Mesothelial cell of epicardium (in vitro differentiated cells): ENCODE measurements around the gene ALG14. TPM values are rescaled to one million over a fixed set of nuclear protein-coding genes. Genes with fewer than 3 reads are reported as not detected.

Experiments used
- DNase-seq, 2 experiments: peaks; one replicate each; pipeline ENCODE4 v3.0.0; 2021; ENCODE audit warnings: low spot score in 2 of 2; ENCODE audit not compliant: unreplicated experiment in 2 of 2
- H3K27ac Mint-ChIP-seq: 2 replicates; pipeline ENCODE4 v1.8.0; 2021; ENCODE audit warnings: mixed read lengths
- H3K27me3 Mint-ChIP-seq: 2 replicates; pipeline ENCODE4 v1.8.0; 2021; ENCODE audit warnings: low read depth, mixed read lengths
- H3K36me3 Mint-ChIP-seq: 2 replicates; pipeline ENCODE4 v1.8.0; 2021; ENCODE audit warnings: mixed read lengths
- H3K4me1 Mint-ChIP-seq: 2 replicates; pipeline ENCODE4 v1.8.0; 2021; ENCODE audit warnings: mixed read lengths
- H3K4me3 Mint-ChIP-seq: 2 replicates; pipeline ENCODE4 v1.8.0; 2021; ENCODE audit warnings: mild to moderate bottlenecking, moderate library complexity, mixed read lengths
- H3K9me3 Mint-ChIP-seq: 2 replicates; pipeline ENCODE4 v1.8.0; 2021; ENCODE audit warnings: mixed read lengths
- CTCF ChIP-seq: fragments of 200-600 bp; sonication (generic); IDR thresholded peaks from one replicate; pipeline ENCODE4 v1.5.0; 2021; ENCODE audit warnings: antibody characterized with exemption; ENCODE audit not compliant: unreplicated experiment
- total RNA-seq: library from RNA; stranded (reverse); gene quantifications from 3 replicates; pipeline ENCODE4 v1.2.1, GENCODE V29; 2021

ALG14 gene
- total RNA-seq, 1 donor from 2014 or later: 5.0 TPM

- no peak for TF ChIP-seq CTCF
- DNase-seq: no peak
- Mint-ChIP-seq H3K36me3 (peaks cover 2% of the 10 kb centered on the region), H3K4me3 (no peak overlapping the region), H3K9me3 (peaks cover 10% of the 10 kb centered on the region), H3K27me3 (no peaks in the 10 kb centered on the region), H3K27ac (peak overlapping the region; percentile 41), H3K4me1 (peaks cover 12% of the 10 kb centered on the region)
Measured at GRCh38 chr1:95085376-95085775, 12.6 kb upstream of the ALG14 start.

- Mint-ChIP-seq H3K4me3 (no peak overlapping the region), H3K36me3 (peaks cover 2% of the 10 kb centered on the region), H3K27ac (no peak overlapping the region), H3K9me3 (peaks cover 3% of the 10 kb centered on the region), H3K27me3 (no peaks in the 10 kb centered on the region), H3K4me1 (peaks cover 12% of the 10 kb centered on the region)
- DNase-seq: no peak
- peak; percentile 40 for TF ChIP-seq CTCF
Measured at GRCh38 chr1:95084317-95085176, 11.8 kb upstream of the ALG14 start.

- Mint-ChIP-seq H3K4me1 (peaks cover 4% of the 10 kb centered on the region), H3K9me3 (no peaks in the 10 kb centered on the region), H3K27me3 (no peaks in the 10 kb centered on the region), H3K36me3 (no peaks in the 10 kb centered on the region), H3K4me3 (no peak overlapping the region), H3K27ac (no peak overlapping the region)
- DNase-seq: no peak
- TF ChIP-seq CTCF: no peak
Measured at GRCh38 chr1:95080879-95081278, 8.1 kb upstream of the ALG14 start.

GRCh38 chr1:95080446-95080845 is 7.7 kb upstream of the ALG14 start:
- TF ChIP-seq CTCF: no peak
- Mint-ChIP-seq H3K36me3 (no peaks in the 10 kb centered on the region), H3K27ac (no peak overlapping the region), H3K9me3 (no peaks in the 10 kb centered on the region), H3K4me1 (peaks cover 4% of the 10 kb centered on the region), H3K27me3 (no peaks in the 10 kb centered on the region), H3K4me3 (no peak overlapping the region)
- DNase-seq: no peak

- no peak for TF ChIP-seq CTCF
- H3K27ac Mint-ChIP-seq: no peak overlapping the region
- H3K9me3 Mint-ChIP-seq: no peaks in the 10 kb centered on the region
- H3K4me3 Mint-ChIP-seq: no peak overlapping the region
- DNase-seq: no peak
- no peaks in the 10 kb centered on the region for H3K36me3 Mint-ChIP-seq
- H3K27me3 Mint-ChIP-seq: no peaks in the 10 kb centered on the region
- peaks cover 11% of the 10 kb centered on the region for H3K4me1 Mint-ChIP-seq
Measured at GRCh38 chr1:95076034-95076433, 3.3 kb upstream of the ALG14 start.
